ENCODE measurements around the gene SYT2. TPM values are rescaled to one million over a fixed set of nuclear protein-coding genes. Genes with fewer than 3 reads are reported as not detected.

SYT2 gene
- total RNA-seq, 1 donor from 2014 or later, result not detected

- H3K4me1 ChIP-seq, result peaks cover 0 to 5% of the 10 kb centered on the region in 2 donors
- H3K27me3 ChIP-seq, result no peaks in the 10 kb centered on the region
- peak; percentile 70 to 84 (median 83) for TF ChIP-seq CTCF (IDR thresholded peaks at IDR 0.05)
- DNase-seq (ENCODE audit: low spot score in 2 of 2), result peak in 1 of 2 donors; percentile 82
- H3K27ac ChIP-seq, result peak overlapping the region; percentile 45 to 69
- peaks cover 27 to 65% of the 10 kb centered on the region in 2 donors for H3K36me3 ChIP-seq
- intact Hi-C loops (cut with DNase I), result loop anchor here (2.0 to 10.0 kb wide), 2 partner anchors 99 to 255 kb away; partner anchors contain the start of genes PPP1R12B and UBE2T
- no peaks in the 10 kb centered on the region for H3K9me3 ChIP-seq
- no peak overlapping the region for H3K4me3 ChIP-seq
Observed at GRCh38 chr1:202599669-202600431, 110.4 kb downstream of the SYT2 start.

- intact Hi-C loops (cut with DNase I), result loop anchor here (10.0 kb wide), 1 partner anchor 252 kb away; the partner anchor contains the start of genes PPP1R12B and UBE2T
- peaks cover 0 to 12% of the 10 kb centered on the region in 2 donors for H3K4me1 ChIP-seq
- TF ChIP-seq CTCF (IDR thresholded peaks at IDR 0.05), result no peak
- peak overlapping the region; percentile 12 to 45 for H3K27ac ChIP-seq
- no peak for DNase-seq (ENCODE audit: low spot score in 2 of 2)
- no peaks in the 10 kb centered on the region for H3K9me3 ChIP-seq
- H3K36me3 ChIP-seq, result peaks cover 15 to 49% of the 10 kb centered on the region in 2 donors
- no peaks in the 10 kb centered on the region for H3K27me3 ChIP-seq
- H3K4me3 ChIP-seq, result no peak overlapping the region
Observed at GRCh38 chr1:202597090-202597761, 113.0 kb downstream of the SYT2 start.

GRCh38 chr1:202596638-202597037 lies 113.6 kb downstream of the SYT2 start:
- no peak for DNase-seq (ENCODE audit: low spot score in 2 of 2)
- H3K4me1 ChIP-seq, result peaks cover 0 to 12% of the 10 kb centered on the region in 2 donors
- H3K36me3 ChIP-seq, result peaks cover 9 to 49% of the 10 kb centered on the region in 2 donors
- no peak overlapping the region for H3K4me3 ChIP-seq
- peak overlapping the region; percentile 7 to 12 for H3K27ac ChIP-seq
- intact Hi-C loops (cut with DNase I), result loop anchor here (10.0 kb wide), 1 partner anchor 252 kb away; the partner anchor contains the start of genes PPP1R12B and UBE2T
- H3K27me3 ChIP-seq, result no peaks in the 10 kb centered on the region
- TF ChIP-seq CTCF (IDR thresholded peaks at IDR 0.05), result no peak
- H3K9me3 ChIP-seq, result no peaks in the 10 kb centered on the region

GRCh38 chr1:202593845-202594244 lies 116.4 kb downstream of the SYT2 start:
- no peaks in the 10 kb centered on the region for H3K27me3 ChIP-seq
- no peak for TF ChIP-seq CTCF (IDR thresholded peaks at IDR 0.05)
- peak overlapping the region; percentile 74 to 90 for H3K27ac ChIP-seq
- peaks cover 7 to 44% of the 10 kb centered on the region in 2 donors for H3K36me3 ChIP-seq
- intact Hi-C loops (cut with DNase I), result loop anchor here (10.0 kb wide), 1 partner anchor 249 kb away; the partner anchor contains the start of genes PPP1R12B and UBE2T
- H3K4me1 ChIP-seq, result peaks cover 0 to 16% of the 10 kb centered on the region in 2 donors
- no peak overlapping the region for H3K4me3 ChIP-seq
- no peaks in the 10 kb centered on the region for H3K9me3 ChIP-seq
- peak in 1 of 2 donors; percentile 64 for DNase-seq (ENCODE audit: low spot score in 2 of 2)

- DNase-seq (ENCODE audit: low spot score in 2 of 2), result no peak
- Histone ChIP-seq H3K9me3 (no peaks in the 10 kb centered on the region), H3K4me1 (peaks cover 6 to 32% of the 10 kb centered on the region in 2 donors), H3K36me3 (peaks cover 7 to 31% of the 10 kb centered on the region in 2 donors), H3K27ac (peak overlapping the region; percentile 90 to 94), H3K4me3 (no peak overlapping the region), H3K27me3 (no peaks in the 10 kb centered on the region)
- TF ChIP-seq CTCF (IDR thresholded peaks at IDR 0.05), result no peak
- intact Hi-C loops (cut with DNase I), result loop anchor here (10.0 kb wide), 1 partner anchor 247 kb away; the partner anchor contains the start of genes PPP1R12B and UBE2T
Observed at GRCh38 chr1:202592146-202592545, 118.1 kb downstream of the SYT2 start.

Measured in ascending aorta (tissue), 2 donors.